HG03442 (cell line): ENCODE data around the gene NOX5.

Experiments used
- ATAC-seq: cut with Tn5 transposase; IDR thresholded peaks from one replicate; pipeline ENCODE4 v1.9.1; 2021; ENCODE audit warnings: mild to moderate bottlenecking, moderate library complexity; ENCODE audit not compliant: unreplicated experiment

NOX5 gene

DNA sequence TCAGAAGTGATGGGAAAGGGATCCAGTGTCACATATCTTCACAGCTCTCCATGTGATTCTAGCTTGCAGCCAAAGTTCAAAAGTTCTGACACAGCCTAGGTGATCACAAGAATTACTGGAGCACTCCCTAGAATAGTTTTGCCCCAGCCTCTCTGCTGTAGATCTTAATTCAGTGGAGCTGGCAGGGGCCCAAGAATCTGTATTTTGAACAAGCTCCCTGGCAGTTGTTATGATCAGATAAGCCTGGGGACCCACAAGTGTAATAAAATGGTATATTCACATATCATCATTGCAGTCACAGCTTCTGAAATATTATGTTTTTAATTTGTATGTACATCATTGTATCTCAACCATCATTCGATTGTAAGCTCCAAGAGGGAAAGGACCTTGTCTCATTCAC, 62.3 kb downstream of the NOX5 start:
- no peak for ATAC-seq

DNA sequence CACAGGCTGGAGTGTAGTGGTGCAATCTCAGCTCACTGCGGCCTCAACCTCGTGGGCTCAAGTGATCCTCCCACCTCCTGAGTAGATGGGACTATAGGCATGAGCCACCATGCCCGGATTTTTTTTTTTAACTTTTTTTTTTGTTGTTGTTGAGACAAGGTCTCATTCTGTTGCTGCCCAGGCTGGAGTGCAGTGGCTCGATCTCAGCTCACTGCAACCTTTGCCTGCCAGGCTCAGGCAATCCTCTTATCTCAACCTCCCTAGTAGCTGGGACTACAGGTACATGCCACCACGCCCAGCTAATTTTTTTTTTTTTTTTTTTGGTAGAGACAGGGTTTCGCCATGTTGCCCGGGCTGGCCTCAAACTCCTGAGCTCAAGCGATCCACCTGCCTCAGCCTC, 64.1 kb downstream of the NOX5 start:
- no peak for ATAC-seq

DNA sequence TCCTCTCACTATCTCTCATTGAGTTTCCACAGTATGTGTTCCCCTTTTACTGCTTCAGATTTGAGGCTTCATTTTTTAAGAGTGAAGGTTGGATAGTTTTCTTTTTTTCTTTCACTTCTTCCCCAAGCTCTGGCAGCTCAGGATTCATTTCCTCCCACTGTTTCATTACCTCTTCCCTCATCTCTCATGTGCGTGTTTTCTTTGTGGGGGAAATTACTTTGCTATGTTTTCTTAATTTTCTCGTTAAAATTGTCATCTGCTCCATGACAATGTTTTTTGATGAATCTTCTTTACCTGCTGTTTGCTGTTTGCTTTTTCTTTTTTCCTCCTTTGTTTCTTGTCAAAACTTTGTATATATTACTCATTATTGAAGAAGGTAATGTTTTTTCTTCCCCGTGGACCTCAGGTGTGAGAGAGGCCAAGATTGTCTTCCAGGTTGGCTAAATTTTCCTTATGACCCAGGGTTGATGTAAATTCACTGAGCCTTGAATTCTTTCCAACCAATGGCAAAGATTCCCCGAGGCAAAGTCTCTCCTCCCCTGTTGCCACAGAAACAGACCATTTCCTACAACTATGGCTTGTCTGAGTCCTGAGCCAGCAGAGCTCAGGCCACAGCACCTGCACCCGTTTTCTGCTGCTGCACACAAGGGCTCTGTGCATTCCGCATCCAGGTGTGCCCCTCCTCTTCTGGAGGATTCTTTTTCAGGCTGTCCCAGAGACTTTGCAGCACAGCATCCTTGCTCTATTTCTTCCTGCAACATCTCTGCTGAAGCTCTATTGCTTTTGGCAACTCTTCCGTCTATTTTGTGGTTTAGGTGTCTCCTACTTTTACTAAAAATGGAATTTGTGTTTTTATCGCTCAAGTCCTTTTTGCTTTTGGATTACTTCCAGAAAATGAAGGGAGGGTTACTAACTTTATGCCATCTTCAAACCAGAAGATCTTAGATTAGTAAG, 66.1 kb downstream of the NOX5 start:
- no peak for ATAC-seq

DNA sequence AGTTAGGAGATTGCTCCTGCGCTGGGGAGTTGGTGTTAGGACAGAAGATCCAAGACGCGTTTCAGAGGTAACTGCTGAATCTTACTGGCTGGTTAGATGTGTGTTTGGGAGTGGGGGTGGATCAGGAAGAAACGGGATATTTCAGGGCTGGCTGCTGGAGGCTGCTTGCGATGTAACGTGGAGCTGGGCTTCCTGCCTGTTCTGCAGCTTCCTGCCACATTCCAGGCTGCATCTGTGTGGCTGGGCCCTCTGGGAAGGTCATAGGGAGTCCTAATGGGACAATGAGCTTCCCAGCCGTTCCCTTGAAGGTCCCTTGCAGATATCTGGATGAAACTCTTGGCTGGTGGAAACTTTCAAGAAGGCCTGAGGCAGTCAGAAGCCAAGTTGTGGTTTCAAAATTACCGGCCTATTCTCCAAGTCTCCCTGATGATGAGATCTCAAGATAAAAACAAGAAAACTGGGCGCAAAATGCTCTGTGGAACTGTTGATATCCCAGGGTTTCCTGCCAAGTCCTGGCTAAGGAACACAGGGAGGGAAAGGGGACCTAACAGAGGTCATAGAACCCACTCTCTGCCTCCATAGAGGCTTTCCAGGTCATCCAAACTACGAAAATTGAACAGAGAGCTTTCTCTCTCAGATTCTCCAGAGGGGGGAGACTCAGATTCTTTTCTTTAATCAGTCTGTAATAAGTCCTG, 67.0 kb downstream of the NOX5 start:
- ATAC-seq: no peak

DNA sequence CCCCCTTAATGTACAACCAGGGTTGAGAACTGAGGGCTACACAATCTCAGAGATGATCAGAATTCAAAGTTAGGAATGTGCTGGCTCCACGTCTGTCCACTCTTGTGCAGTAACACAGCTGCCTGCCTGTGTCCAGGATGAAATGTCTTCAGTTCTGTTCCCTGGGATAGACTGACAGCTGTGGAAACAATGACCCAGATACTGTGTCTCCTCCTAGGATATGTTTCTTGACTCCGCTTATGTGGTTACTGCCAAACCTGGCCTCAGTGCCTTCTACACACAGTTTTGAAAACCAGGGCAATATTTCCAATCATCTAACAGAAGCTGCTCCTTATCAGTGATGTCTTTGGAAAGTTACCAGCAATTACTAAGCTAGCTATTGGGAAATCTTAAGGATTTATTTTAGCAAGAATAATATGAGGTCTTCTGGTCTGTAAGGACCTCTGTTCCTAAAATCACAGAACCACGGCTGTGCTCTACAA, 67.6 kb downstream of the NOX5 start:
- ATAC-seq: no peak

DNA sequence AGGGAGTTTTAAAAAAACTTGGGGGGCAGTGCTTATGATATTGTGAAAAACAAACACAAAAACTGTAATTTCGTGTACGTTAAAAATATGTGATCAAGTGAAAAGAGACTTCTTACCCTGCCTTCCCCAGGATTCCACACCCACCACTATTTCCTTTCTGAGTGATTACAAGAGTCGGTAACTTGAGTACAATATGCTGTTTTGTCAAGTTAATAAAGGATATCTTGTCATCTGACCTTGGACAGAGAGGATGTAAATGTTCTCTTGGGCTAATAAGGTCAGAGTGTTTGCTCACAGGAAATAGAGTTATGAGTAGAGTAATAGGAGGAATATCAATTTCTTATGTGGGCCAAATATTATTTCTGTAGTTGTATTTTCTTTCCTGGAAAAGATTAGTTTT, 68.1 kb downstream of the NOX5 start:
- no peak for ATAC-seq

DNA sequence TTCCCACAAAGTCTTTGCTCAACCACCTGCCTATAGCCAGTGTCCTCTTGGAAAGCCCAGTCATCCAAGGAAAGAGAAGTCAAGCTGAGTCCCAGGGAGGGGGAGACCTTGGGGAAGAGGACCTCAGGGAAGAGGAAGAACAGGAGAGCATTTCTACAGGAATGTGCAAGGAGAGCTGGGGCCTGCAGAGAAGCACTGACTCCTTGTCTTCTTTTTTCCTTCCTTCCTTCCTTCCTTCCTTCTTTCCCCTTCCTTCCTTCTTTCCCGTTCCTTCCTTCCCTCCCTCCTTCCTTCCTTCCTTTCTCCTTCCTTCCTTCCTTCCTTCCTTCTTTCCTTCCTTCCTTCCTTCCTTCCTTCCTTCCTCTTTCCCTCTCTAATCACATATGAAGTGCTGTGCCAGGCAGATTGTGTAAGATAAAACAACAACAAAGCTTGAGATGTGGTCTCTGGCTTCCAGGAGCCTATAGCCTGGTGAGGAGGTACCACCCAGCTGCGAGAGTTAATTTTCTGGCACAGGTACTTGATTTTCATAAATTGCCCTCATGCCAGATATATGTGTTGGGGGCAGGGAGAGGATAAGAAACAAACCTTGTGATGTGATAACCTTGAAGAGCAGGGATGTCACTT, 70.0 kb downstream of the NOX5 start:
- no peak for ATAC-seq

DNA sequence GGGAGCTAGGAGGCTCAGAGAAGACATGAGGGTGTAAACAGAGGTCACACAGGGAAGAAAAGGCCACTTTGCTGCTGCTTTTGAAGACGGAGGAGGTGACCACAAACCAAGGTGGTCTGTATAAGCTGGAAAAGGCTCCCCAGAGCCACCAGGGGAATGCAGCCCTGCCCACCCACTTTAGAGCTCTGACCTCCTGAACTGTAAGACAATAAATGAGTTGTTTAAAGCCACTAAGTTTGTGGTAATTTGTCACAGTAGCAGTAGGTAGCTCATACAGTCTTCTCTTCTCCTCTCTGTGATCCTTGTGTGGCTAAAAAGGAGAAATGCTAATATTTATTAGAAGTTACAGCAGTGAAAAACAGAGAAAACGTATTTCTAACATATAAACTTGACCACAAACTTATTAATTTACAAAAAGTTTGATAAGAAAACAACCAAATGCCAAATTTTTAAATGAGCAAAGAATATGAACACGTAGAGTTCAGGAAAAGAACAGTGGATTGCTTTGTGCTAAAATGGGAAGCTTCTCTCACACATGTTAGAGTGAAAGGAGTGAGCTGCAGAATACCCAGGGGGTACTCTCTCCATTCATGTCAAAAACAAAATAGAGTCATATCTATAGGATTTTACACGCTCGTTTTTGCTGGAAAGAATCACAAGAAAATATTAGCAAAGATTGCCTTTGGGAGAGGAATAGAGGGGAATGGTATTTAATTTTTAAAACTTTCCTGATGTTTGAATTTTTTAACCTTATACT, 71.0 kb downstream of the NOX5 start:
- ATAC-seq: no peak

DNA sequence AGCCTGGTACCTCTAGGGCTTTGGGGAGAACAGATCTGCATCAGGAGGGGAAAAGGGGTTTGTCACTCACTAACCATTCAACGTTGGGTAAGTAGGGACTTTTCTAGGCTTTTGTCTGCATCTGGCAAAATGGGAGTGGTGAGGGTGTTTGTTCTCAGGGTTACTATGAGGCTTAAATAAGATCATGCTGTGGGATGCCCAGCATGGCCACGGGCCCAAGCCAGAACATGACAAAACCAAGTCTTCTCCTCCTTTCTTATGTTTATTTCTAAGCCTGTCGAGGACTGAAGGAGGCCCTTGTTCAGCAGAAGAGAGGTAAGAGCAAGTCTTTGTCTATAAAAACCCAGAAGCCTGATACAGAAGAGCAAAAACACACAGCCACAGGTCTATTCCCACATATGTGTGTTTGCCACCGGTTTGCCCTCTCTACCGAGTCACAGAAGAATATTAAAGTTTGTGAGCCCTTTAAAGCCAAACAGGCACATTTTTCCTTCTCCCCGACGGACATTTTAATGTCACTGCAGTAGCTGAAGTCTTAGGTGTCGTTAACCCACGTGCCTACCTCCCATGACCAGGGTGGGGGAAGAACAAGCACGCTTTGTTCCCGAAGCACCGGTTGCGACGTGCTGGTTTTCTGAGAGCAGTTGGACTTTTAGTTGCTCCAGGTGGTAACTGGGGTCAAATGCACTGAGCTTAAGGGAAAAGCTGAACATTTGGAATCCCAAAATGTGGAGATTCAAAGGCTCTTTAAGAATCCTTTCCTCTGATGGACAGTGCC, 72.1 kb downstream of the NOX5 start:
- no peak for ATAC-seq

DNA sequence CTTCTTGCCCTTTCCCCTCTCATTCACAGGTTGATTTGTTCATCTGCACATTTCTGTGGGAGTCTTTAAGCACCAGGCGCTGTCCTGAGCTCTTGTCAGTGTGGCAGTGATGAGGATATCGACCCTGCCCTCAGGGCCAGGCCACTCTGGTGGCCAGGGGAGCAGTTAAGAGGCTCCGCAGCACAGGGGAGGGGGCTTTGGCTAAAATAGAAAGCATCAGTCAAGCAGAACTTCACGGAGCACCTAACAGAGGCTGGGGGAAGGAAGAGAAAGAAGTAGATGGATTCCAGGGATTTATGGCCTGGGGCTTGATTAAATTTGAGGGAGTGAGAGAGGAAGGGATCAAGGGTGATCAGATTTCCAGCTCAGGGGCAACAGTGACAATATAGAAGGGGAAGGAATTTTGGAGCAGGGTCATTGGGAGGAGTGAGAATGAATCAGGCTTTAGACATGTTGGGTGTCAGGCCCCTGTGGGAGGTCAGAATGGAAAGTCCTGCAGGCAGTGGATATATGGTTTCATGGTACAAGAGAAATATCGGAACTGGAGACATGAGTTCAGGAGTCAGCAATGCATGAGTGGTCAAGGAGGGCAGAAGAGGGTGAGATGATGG, 73.0 kb downstream of the NOX5 start:
- ATAC-seq: no peak

DNA sequence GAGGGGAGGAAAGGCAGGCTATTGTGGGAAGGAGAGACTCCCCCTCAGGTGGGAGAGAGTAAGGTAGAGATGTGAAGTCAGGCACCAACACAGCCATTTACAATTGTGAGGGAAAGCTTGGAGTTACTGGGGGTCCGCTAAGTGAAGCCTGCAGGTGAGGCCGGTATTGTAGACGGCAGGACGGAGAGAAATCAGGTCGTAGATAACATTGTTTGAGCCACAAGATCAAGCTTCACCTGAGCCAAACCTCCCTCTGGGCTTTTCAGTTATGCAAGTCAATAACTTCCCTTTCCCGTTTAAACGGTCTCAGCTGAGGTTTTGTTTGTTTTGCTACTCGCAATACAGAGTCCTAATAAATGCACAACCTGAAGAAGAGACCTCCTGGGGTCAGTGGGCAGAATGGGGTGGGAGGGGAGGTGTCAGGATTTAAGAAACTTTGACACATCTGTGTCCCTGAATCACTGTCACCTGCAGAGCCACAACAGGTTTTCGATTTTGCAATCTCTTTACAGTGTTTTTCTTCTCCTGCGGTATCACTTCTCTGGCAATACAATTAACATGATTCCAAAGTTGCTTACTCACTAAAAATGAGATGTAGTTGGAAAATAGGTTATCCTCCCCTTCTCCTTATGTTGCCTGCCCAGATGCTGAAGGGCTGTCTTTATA, 73.9 kb downstream of the NOX5 start:
- no peak for ATAC-seq

DNA sequence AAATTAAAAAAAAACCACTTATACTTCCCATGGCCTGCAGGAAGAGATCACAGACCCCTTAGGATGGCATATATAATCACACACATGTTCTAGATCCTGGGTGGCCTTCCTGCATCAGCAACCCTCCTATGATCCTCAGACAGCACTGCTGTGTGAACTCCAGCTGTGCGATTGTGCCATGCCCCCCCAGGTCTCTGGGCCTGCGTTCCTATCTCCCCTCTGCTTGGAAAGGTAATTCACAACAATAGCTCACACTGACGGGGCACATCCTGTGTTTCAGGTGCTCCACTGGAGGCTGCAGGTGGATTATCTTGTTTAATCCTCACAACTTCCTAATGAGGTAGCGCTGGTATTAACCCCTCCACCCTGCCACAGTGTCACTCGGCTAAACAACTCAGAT, 74.8 kb downstream of the NOX5 start:
- no peak for ATAC-seq

DNA sequence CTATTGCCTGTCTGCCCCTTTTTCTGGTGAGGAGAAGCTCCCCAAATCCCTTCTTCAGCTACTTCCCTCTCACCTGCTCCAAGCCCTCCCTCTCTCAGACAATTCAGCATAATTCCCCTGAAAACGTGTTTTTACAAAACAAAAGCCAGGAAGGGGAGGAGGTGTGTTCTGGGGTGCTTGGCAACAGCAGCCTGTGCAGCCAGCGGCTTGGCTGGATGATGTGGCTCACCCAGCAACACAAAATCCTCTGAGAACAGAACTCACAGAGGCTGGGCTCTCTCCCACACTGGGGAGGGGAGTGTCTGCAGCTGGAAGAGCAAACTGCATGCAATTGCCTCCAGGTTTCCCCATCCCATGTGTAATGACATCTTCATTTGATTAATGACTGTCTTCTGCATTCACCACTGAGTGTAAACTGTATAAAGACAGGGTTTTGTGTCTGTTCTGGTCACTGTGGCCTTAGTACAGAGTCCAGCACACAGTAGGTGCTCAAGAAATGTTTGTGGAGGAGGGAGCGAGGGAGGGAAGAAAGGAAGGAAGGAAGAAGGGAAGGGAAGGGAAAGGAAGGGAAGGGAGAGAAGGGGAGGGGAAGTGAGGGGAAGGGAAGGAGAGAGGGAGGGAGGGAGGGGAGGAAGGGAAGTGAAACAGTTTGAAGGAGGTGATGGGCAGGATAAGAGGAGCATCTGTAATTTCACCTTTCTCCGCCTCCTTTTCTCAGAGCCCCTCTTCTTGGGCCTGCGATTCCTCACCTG, 75.9 kb downstream of the NOX5 start:
- no peak for ATAC-seq

DNA sequence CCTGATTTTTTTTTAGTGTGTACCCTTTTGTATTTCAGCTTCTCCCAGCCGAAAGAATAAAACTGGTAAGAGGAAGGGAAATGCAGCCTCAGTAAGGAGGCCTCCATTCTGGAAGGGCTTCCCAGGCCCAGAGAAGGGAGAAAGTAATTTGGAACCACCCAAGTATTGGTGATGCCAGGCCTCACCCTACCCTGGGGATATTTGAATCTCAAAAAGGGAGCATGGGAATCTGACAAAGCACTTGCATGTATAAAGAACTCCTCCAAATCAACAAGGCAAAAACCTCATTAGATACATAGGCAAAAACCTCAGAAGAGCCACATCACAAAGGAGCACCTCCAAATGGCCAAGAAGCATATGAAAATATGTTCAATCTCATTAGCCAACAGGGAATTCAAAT, 77.2 kb downstream of the NOX5 start:
- no peak for ATAC-seq

DNA sequence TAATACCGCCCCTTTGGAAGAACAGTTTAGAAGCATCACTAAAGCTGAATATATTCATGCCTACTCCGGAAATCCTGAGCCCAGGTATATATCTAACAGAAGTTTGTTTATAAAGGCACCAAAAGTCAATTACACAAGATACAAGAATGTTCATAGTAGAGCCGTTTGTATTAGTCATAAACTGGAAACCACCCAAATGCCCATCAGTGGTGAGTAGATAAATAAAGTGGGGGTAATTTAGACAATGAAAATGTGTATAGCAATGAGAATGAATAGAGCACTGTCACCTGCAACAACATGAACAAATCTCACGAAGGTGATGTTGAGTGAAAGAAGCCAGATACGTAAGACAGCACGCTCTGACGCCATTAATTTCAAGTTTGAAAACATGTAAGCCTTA, 77.7 kb downstream of the NOX5 start:
- no peak for ATAC-seq

DNA sequence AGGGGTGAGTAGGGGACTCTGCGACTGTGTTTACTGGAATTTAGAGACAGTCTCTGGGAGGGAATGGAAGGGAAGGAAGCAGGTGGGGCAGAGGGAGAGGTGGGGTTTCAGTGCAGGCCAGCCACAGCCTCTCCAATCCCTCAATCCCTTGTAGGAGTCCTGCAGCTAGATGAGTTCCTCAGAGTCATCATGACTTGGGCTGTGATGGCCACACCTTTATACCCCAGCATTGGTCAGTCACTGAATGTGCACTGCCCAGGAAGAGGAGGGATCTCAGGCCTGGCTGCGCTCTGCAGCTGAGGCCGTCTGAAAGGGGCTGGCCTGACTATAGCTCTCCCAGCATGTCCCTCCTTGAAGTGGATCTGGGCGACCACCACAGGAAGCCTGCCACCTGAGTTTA, 78.6 kb downstream of the NOX5 start:
- ATAC-seq: no peak

DNA sequence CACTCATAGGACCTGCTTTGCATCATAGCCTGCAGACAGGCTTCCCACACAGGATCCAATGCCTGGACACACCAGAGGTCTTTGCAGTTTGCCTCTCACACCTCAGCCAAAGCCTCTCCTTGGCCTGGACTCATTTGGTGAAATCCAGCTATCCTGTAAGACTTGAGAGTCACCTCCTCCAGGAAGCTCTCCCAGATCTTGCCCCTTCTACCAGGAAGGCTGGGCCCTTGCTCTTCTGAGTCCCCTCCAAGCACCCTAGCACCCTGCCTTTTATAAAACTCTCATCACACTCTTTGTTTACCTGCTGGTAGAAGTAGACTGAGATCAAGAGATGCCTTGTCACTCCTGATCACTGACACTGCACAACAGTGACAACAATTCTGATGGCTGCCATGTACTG, 79.1 kb downstream of the NOX5 start:
- no peak for ATAC-seq

DNA sequence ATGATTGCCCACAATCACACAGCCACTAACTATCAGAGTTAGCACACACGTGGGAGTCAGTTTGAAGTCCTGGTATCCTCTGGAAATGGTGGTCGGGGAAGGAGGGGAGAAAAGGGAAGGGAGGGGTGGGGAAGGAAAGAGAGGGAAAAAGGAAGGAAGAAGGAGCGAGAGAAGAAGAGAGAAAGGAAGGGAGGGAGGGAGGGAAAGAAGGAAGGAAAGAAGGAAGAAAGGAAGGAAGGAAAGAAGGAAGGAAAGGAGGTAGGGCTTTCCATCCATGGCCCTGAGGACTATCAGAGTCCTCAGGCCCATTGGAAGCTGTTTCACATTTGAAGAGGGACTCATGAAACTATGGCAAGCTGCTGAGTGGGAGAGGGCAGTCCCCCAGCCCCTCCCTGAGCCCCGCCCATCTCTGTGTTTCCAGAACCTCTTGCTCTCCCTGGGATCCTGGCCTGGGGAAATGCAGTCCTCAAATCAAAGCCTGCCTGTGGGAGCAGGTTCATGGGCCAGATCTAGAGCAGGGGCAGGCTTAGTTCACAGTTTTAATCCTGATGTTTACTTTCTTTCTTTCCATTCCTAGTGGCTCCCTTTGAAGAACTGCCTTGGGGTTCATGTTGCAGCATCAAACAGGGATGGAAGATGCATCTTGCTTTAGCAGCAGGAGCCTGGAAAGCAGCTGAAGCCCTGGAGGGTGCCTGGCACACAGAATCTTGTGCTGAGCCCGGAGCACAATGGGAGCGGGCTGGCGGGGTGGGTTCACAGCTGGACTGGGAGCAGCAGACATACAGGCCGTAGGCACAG, 79.8 kb downstream of the NOX5 start:
- no peak for ATAC-seq
